ENCODE results near the gene CALD1. TPM values are rescaled to one million over a fixed set of nuclear protein-coding genes. Genes with fewer than 3 reads are reported as not detected.

Gene CALD1
- total RNA-seq, 1 donor from 2014 or later: 1,941 TPM

DNA sequence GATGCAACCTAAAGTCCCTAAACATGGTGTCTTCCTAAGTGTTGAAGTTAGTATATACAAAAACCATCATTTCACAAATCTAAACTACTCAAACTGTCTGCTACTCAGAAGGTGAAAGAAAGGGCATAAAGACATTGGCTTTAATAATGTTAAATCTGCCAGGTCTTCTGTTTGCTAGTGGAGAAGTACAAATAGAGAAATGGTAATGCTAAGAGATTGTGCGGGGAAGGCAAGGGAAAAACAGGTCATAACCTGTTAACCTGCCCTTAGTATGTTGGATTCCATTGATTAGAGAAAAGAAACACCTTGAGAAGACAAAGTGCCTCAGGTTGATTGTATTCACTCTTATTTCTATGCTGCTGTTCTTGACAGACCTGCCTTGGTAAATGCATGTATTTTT lies 80.3 kb downstream of the CALD1 start:
- Mint-ChIP-seq H3K36me3 (ENCODE audit: low read depth) (peaks cover 43% of the 10 kb centered on the region), H3K4me1 (ENCODE audit: low read depth) (peaks cover 89% of the 10 kb centered on the region)

DNA sequence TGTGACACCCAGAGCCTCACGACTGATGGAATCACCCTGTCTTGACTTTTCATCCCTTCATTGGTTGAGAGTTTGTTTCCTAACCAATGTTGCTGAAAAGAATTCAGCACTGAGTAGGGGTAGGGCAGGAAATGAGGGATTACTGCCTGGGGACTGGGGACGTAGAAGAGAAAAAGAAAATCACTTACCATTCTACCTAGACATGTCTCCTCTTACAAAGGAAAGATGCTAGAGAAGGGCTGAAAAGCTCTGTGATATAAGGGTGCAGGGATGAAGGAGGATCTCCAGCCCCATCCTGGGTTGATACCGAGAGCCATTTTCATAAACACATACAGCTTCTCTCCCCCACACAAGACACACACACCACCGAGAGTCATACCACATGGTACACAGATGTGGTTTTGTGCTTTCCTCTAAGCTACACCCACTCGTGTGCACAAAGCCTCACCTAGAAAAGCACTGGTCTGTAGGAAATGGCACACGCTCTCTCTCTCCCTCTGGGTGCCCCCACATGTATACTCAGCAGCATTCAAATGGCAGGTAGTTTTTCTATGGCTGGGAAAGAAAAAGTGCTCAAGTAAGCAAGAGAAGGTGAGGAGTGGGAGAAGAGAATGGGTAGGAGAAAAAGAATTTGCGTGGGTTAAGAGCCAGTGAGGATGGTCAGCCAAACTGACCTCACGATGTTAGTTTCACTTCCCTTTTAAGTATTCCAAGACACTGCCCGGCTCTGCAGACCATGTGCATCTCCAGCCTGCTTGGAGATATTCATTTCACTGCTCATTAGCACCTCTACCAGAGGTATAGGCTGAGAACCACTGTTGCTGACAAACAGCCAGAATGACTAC lies 85.8 kb downstream of the CALD1 start:
- DNase-seq (ENCODE audit: low spot score): no peak
- peak overlapping the region; percentile 3 for H3K4me3 Mint-ChIP-seq (ENCODE audit: unreplicated experiment)
- no peaks in the 10 kb centered on the region for H3K9me3 Mint-ChIP-seq (ENCODE audit: low read depth)
- H3K27me3 Mint-ChIP-seq (ENCODE audit: low read depth): no peaks in the 10 kb centered on the region
- peak overlapping the region; percentile 85 for H3K27ac Mint-ChIP-seq (ENCODE audit: unreplicated experiment)
- H3K36me3 Mint-ChIP-seq (ENCODE audit: low read depth): peaks cover 55% of the 10 kb centered on the region
- H3K4me1 Mint-ChIP-seq (ENCODE audit: low read depth): peaks cover 93% of the 10 kb centered on the region
- TF ChIP-seq, protein P1, sequence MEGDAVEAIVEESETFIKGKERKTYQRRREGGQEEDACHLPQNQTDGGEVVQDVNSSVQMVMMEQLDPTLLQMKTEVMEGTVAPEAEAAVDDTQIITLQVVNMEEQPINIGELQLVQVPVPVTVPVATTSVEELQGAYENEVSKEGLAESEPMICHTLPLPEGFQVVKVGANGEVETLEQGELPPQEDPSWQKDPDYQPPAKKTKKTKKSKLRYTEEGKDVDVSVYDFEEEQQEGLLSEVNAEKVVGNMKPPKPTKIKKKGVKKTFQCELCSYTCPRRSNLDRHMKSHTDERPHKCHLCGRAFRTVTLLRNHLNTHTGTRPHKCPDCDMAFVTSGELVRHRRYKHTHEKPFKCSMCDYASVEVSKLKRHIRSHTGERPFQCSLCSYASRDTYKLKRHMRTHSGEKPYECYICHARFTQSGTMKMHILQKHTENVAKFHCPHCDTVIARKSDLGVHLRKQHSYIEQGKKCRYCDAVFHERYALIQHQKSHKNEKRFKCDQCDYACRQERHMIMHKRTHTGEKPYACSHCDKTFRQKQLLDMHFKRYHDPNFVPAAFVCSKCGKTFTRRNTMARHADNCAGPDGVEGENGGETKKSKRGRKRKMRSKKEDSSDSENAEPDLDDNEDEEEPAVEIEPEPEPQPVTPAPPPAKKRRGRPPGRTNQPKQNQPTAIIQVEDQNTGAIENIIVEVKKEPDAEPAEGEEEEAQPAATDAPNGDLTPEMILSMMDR (IDR thresholded peaks at IDR 0.05): no peak

More for the DNA sequence above, 80.3 kb downstream of the CALD1 start:
- peak overlapping the region; percentile 32 for H3K27ac Mint-ChIP-seq (ENCODE audit: unreplicated experiment)
- no peaks in the 10 kb centered on the region for H3K9me3 Mint-ChIP-seq (ENCODE audit: low read depth)
- no peak overlapping the region for H3K4me3 Mint-ChIP-seq (ENCODE audit: unreplicated experiment)
- no peak for DNase-seq (ENCODE audit: low spot score)
- TF ChIP-seq, protein P1 (IDR thresholded peaks at IDR 0.05): no peak
- no peaks in the 10 kb centered on the region for H3K27me3 Mint-ChIP-seq (ENCODE audit: low read depth)

DNA sequence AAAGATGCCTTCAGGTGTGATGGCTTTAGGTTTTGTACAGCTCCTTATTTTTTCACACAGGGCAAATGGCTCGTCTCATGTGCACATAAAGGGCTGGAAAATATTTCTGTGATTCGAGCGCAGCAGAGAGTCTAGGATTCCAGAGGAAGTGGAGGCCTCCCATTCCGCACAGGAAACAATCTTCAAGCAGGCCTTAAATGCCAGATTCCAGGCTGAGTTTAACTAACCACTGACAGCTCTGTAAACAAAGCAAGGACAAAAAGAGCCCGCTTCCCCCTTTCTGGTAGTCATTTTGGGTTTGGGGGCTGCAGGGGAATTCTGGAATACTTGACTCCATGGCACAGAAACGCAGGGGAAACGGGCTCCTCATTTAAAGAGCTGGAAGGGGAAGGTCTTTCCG lies 87.2 kb downstream of the CALD1 start:
- no peak for DNase-seq (ENCODE audit: low spot score)
- TF ChIP-seq, protein P1 (IDR thresholded peaks at IDR 0.05): no peak
- no peaks in the 10 kb centered on the region for H3K9me3 Mint-ChIP-seq (ENCODE audit: low read depth)
- H3K4me3 Mint-ChIP-seq (ENCODE audit: unreplicated experiment): peak overlapping the region; percentile 27
- H3K36me3 Mint-ChIP-seq (ENCODE audit: low read depth): peaks cover 52% of the 10 kb centered on the region
- peak overlapping the region; percentile 85 for H3K27ac Mint-ChIP-seq (ENCODE audit: unreplicated experiment)
- H3K4me1 Mint-ChIP-seq (ENCODE audit: low read depth): peaks cover 91% of the 10 kb centered on the region
- no peaks in the 10 kb centered on the region for H3K27me3 Mint-ChIP-seq (ENCODE audit: low read depth)

DNA sequence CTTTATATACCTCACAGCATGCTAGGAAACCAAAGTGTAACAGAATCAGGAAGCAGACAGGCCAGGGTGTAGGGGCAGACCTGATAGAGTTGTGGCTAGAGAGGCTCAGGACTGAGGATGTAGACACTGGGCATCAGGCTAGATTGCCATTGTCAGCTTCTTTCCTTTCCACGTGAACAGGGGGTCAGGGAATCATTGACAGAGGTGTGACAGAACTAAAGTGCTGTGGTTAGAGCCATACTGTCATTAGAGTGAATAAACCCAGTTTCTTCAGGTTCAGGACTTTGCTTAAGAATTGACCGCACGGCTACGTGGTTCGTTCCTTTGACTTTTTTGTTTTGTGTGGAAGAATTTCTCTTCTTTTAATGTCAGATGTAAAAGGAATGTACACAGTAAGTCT lies 90.7 kb downstream of the CALD1 start:
- Mint-ChIP-seq H3K4me3 (ENCODE audit: unreplicated experiment) (no peak overlapping the region), H3K27ac (ENCODE audit: unreplicated experiment) (peak overlapping the region; percentile 86), H3K36me3 (ENCODE audit: low read depth) (peaks cover 47% of the 10 kb centered on the region), H3K9me3 (ENCODE audit: low read depth) (no peaks in the 10 kb centered on the region), H3K4me1 (ENCODE audit: low read depth) (peaks cover 97% of the 10 kb centered on the region), H3K27me3 (ENCODE audit: low read depth) (no peaks in the 10 kb centered on the region)
- TF ChIP-seq, protein P1 (IDR thresholded peaks at IDR 0.05): no peak
- no peak for DNase-seq (ENCODE audit: low spot score)

DNA sequence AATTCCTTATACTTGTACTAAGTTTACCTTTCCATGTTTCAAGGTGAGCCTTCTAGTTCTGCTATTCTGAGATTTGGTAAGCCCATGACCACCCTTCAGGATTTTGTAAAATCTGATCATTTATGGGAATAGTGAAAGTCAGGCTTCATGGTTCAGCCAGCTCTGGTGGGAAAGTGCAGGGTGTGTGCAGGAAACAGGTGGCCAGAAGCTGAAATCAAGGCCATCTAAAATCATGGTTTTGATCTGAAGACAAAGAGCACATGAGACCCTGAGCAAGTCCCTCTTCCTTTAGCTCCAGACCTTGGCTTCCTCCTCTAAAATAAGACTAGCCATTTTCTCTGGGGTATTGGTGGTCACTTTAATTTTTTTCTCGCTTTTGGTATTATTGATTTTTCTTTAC lies 91.3 kb downstream of the CALD1 start:
- DNase-seq (ENCODE audit: low spot score): no peak
- no peak overlapping the region for H3K4me3 Mint-ChIP-seq (ENCODE audit: unreplicated experiment)
- H3K27me3 Mint-ChIP-seq (ENCODE audit: low read depth): no peaks in the 10 kb centered on the region
- H3K27ac Mint-ChIP-seq (ENCODE audit: unreplicated experiment): peak overlapping the region; percentile 86
- H3K9me3 Mint-ChIP-seq (ENCODE audit: low read depth): no peaks in the 10 kb centered on the region
- TF ChIP-seq, protein P1 (IDR thresholded peaks at IDR 0.05): no peak
- H3K36me3 Mint-ChIP-seq (ENCODE audit: low read depth): peaks cover 47% of the 10 kb centered on the region
- H3K4me1 Mint-ChIP-seq (ENCODE audit: low read depth): peaks cover 97% of the 10 kb centered on the region

Measured in chondrocyte (in vitro differentiated cells).